IPS-18a (cell line): ENCODE data around the gene MEPE.
"Not testable (repeated sequence)": the region's sequence is repeated elsewhere in the genome, so short reads cannot be mapped to it uniquely, and the experiment has no call there.

Source experiments
- H3K27ac ChIP-seq: one replicate; pipeline ENCODE4 v1.5.1; 2013; ENCODE audit warnings: low read length
- H3K27me3 ChIP-seq: one replicate; pipeline ENCODE4 v1.6.1; 2013; ENCODE audit warnings: mild to moderate bottlenecking, low read length; ENCODE audit not compliant: control insufficient read depth, insufficient read depth
- H3K36me3 ChIP-seq: one replicate; pipeline ENCODE4 v1.6.1; 2013; ENCODE audit warnings: low read depth, low read length; ENCODE audit not compliant: control insufficient read depth
- H3K4me1 ChIP-seq: one replicate; pipeline ENCODE4 v1.6.1; 2013; ENCODE audit warnings: low read depth, low read length; ENCODE audit not compliant: control insufficient read depth
- H3K4me3 ChIP-seq: one replicate; pipeline ENCODE4 v1.5.1; 2013; ENCODE audit warnings: low read length
- H3K9ac ChIP-seq: one replicate; pipeline ENCODE4 v1.6.1; 2013; ENCODE audit warnings: mild to moderate bottlenecking, low read length, moderate library complexity
- H3K9me3 ChIP-seq: one replicate; pipeline ENCODE4 v1.6.1; 2013; ENCODE audit warnings: low read depth, low read length; ENCODE audit not compliant: control insufficient read depth

Gene MEPE

GRCh38 chr4:87886083-87886482, 53.3 kb downstream of the MEPE start:
- Histone ChIP-seq H3K27ac (no peak overlapping the region), H3K36me3 (no peaks in the 10 kb centered on the region), H3K27me3 (no peaks in the 10 kb centered on the region), H3K9me3 (peaks cover 3% of the 10 kb centered on the region), H3K4me3 (no peak overlapping the region), H3K9ac (no peak overlapping the region), H3K4me1 (no peaks in the 10 kb centered on the region)

GRCh38 chr4:87890753-87891152, 58.0 kb downstream of the MEPE start:
- H3K36me3 ChIP-seq, H3K9me3 ChIP-seq, H3K4me3 ChIP-seq, H3K27me3 ChIP-seq, H3K9ac ChIP-seq, H3K27ac ChIP-seq, H3K4me1 ChIP-seq: not testable (repeated sequence)

- Histone ChIP-seq H3K4me3 (no peak overlapping the region), H3K27me3 (no peaks in the 10 kb centered on the region), H3K9ac (no peak overlapping the region)
Measured at GRCh38 chr4:87895964-87896621, 63.3 kb downstream of the MEPE start.

More at GRCh38 chr4:87895964-87896621, 63.3 kb downstream of the MEPE start:
- no peak overlapping the region for H3K27ac ChIP-seq
- peaks cover 13% of the 10 kb centered on the region for H3K4me1 ChIP-seq
- no peaks in the 10 kb centered on the region for H3K36me3 ChIP-seq
- H3K9me3 ChIP-seq = no peaks in the 10 kb centered on the region
